22Rv1 (cell line): ENCODE data around the gene EVA1A.

Experiments used
- H3K27ac ChIP-seq: fragments of 450-650 bp; 2 replicates; pipeline ENCODE4 v1.5.1; 2017
- ZFX ChIP-seq: fragments of 450-650 bp; IDR thresholded peaks from 2 replicates; pipeline ENCODE4 v1.6.1; 2017; ENCODE audit warnings: antibody characterized with exemption, borderline replicate concordance
- TF ChIP-seq, protein P1 (sequence below): fragments of 450-650 bp; IDR thresholded peaks from 2 replicates; pipeline ENCODE4 v1.5.1; 2017; ENCODE audit warnings: mild to moderate bottlenecking

The EVA1A gene

DNA sequence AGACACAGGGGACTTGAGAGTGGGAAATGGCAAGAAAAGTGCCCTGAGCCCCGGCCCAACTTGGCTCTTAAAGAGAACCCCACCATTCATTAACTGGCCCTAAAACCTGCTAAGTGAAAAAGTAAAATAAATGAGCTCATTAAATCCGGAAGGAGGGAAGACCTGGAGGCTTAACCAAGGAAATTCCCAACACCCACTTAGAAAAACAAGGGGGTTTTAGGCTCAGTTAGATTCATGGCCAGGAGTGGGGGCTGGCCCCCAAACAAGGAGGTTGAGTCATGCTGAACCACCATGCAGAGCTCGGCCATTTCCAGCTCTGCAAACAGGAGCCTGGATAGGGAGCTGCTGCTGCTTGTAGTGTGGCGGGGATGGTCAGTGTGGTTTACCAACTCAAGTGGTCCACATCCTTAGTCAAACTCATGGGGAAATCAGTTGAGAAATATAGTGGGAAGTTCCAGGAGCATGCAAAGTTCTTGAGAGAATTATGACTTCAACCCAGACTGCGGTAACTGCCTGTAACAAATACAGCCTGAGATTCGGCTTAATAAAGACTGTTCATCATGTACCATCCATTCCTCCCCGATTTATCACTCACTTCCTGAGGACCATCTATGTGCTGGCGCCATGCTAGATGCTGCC, 46.1 kb upstream of the EVA1A start:
- TF ChIP-seq, protein P1, sequence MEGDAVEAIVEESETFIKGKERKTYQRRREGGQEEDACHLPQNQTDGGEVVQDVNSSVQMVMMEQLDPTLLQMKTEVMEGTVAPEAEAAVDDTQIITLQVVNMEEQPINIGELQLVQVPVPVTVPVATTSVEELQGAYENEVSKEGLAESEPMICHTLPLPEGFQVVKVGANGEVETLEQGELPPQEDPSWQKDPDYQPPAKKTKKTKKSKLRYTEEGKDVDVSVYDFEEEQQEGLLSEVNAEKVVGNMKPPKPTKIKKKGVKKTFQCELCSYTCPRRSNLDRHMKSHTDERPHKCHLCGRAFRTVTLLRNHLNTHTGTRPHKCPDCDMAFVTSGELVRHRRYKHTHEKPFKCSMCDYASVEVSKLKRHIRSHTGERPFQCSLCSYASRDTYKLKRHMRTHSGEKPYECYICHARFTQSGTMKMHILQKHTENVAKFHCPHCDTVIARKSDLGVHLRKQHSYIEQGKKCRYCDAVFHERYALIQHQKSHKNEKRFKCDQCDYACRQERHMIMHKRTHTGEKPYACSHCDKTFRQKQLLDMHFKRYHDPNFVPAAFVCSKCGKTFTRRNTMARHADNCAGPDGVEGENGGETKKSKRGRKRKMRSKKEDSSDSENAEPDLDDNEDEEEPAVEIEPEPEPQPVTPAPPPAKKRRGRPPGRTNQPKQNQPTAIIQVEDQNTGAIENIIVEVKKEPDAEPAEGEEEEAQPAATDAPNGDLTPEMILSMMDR = no peak
- TF ChIP-seq ZFX = no peak
- H3K27ac ChIP-seq = no peak overlapping the region

DNA sequence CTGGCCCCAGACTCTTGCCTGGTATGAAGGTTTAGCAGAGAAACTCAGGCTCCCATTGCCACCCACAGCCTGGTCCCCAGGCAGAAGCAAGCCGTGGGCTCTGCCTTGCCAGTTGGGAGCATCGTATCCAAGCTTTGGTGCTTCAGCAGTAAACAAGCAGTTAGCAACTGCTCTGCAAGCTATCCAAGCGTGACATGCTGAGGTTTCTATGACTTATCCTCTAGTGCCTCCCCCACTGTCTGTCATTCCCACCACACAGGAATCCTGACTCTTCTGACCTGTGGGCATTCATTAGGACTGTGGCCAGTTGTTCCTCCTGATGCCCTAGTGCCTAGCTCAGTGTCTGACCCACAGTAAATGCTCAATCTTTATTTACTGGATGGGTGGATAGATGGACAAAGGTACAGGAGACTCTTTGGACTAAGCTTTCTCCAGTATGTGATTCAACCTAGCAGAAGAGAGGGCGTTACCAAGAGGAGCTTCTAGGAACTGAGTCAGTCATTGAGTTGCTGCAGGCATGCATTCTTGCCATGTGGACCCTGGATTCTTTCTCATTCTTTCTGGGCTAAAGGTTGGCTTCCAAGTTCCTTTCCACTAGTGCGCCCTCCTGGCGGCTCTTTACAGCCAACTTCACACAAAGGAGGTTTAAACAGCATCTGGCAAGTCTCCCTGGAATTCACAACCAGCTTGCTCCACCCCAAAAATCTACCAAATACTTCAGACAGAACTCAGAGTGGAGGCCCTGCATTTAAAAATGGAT, 45.2 kb upstream of the EVA1A start:
- TF ChIP-seq ZFX = no peak
- TF ChIP-seq, protein P1 = no peak
- H3K27ac ChIP-seq = no peak overlapping the region

DNA sequence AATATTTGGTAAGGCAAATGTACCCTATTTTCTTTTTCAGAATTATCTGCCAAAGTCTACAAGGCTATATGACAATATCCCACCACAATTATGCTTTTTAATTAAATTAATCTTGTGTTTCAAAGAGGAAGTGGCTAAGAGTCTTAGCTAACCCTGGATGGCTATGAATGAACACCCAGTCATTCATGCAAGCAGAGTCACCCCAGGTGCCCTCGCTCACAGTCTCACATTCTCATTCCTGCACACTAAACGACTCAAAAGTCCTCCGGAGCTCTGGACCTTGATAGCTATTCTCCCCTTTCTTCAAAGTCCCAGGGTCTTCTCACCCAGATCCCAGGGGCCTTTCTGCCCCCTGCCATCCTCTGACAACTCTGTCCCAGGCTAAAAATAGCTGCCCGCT, 43.7 kb upstream of the EVA1A start:
- no peak overlapping the region for H3K27ac ChIP-seq
- TF ChIP-seq, protein P1 = no peak
- no peak for TF ChIP-seq ZFX

DNA sequence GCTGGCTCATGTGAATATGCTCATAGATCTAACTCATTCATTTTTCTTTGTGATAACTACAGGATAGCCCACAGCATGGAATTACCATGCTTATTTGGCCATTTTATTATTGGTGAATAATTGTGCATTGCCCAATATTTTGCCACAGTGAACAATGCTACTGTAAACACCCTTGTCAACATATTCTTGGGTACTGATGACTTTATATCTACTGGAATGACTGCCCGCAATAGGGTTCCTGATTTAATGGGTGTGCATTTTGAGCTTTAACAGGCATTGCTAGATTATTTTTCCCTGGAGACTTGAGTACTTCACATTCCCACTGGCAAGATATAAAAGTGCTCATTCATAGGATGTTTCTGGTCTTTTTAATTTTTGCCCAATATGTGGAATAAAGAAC, 42.7 kb upstream of the EVA1A start:
- H3K27ac ChIP-seq = no peak overlapping the region
- no peak for TF ChIP-seq ZFX
- TF ChIP-seq, protein P1 = no peak

DNA sequence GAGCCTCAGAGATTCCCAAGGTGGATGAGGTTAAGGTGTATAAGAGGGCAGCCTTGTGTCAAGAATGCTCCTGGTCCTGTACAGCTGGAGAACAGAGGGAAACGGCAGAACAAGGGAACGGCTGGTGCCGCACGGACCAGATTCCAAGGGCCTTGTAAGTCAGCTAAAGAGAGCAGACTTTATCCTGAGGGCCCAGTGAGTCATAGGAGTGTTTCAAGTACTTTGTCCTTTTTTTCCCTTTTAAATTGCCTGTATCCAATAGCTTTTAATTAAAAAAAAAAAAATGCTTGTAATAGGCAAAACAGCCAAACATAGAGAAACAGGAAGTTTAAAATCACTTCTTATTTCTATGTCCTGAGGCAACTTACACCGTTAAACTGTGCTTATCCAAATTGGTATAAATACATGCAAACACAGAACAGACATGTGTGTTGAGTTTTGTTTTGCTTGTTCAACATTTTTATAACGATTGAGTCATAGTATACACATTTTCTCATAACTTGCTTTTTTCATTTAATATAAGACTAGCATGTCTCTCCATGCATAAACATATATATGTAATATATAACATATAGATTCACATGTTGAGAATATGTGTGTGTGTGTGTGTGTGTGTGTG, 42.1 kb upstream of the EVA1A start:
- TF ChIP-seq, protein P1 = no peak
- no peak for TF ChIP-seq ZFX
- no peak overlapping the region for H3K27ac ChIP-seq

DNA sequence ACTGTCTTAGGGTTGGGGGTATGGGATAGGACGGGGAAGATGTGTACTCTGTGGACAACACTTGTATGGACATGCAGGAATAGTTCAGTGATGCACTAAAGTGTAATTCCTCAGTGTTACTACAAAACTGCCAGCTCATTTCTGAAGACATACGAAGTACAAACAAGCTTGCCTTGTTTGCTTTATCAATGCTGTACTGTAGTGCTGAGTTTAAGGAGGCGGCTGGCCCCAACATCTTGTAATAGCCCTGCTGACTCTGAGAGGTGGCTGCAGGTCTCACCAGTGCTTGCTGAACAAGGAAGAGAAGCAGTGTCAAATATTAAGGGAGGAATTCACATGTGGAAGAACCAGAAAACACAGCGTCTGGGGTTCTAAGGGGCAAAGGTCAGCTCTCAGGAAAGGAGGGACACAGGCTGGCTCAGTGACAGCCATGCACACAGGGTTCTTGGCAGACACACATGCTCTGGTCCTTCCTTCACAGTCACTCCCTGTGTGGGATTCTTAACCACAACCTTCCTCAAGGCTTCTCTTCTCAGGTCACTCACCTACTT, 39.8 kb upstream of the EVA1A start:
- TF ChIP-seq, protein P1 = no peak
- TF ChIP-seq ZFX = no peak
- H3K27ac ChIP-seq = no peak overlapping the region
